ENCODE measurements around the gene KCNK3. TPM values are rescaled to one million over a fixed set of nuclear protein-coding genes. Genes with fewer than 3 reads are reported as not detected.

The KCNK3 gene
- polyA plus RNA-seq, 1 donor from 2014 or later = 12.9 TPM

DNA sequence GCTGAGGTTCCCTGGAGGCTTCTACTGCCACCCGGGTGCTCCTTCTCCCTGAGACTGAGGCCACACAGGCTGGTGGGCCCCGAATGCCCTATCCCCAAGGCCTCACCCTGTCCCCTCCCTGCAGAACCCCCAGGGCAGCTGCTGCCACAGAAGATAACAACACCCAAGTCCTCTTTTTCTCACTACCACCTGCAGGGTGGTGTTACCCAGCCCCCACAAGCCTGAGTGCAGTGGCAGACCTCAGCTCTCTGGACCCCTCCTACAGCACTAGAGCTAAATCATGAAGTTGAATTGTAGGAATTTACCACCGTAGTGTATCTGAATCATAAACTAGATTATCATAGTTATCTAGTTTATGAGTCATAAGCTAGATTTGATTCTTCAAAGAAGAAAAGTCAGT is 86.0 kb downstream of the KCNK3 start:
- Histone ChIP-seq H3K4me2 (ENCODE audit: low read length) (no peak overlapping the region), H3F3A (ENCODE audit: insufficient read depth, low read length, poor library complexity, severe bottlenecking) (no peaks in the 10 kb centered on the region), H3K27ac (ENCODE audit: low read length) (no peak overlapping the region), H3K9me2 (ENCODE audit: insufficient read depth, low read length) (no peaks in the 10 kb centered on the region), H3K9ac (ENCODE audit: low read length) (no peak overlapping the region), H3K9me3 (ENCODE audit: low read length) (no peaks in the 10 kb centered on the region), H3K27me3 (ENCODE audit: insufficient read depth, low read depth, low read length) (no peaks in the 10 kb centered on the region), H3K79me2 (replicated peaks; ENCODE audit: insufficient read depth, low read length) (no peaks in the 10 kb centered on the region), H3K36me3 (ENCODE audit: insufficient read depth, low read length) (no peaks in the 10 kb centered on the region), H4K20me1 (ENCODE audit: insufficient read depth) (no peaks in the 10 kb centered on the region), H2AFZ (ENCODE audit: low read depth, low read length) (no peak overlapping the region), H3K4me3 (ENCODE audit: low read length) (no peak overlapping the region)
- TF ChIP-seq, protein P1, sequence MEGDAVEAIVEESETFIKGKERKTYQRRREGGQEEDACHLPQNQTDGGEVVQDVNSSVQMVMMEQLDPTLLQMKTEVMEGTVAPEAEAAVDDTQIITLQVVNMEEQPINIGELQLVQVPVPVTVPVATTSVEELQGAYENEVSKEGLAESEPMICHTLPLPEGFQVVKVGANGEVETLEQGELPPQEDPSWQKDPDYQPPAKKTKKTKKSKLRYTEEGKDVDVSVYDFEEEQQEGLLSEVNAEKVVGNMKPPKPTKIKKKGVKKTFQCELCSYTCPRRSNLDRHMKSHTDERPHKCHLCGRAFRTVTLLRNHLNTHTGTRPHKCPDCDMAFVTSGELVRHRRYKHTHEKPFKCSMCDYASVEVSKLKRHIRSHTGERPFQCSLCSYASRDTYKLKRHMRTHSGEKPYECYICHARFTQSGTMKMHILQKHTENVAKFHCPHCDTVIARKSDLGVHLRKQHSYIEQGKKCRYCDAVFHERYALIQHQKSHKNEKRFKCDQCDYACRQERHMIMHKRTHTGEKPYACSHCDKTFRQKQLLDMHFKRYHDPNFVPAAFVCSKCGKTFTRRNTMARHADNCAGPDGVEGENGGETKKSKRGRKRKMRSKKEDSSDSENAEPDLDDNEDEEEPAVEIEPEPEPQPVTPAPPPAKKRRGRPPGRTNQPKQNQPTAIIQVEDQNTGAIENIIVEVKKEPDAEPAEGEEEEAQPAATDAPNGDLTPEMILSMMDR (IDR thresholded peaks at IDR 0.05; ENCODE audit: poor library complexity, severe bottlenecking) = no peak
- TF ChIP-seq POLR2AphosphoS5 (IDR thresholded peaks at IDR 0.05) (no peak), EP300 (conservative IDR thresholded peaks at IDR 0.05; ENCODE audit: poor library complexity, severe bottlenecking) (no peak), TAF1 (IDR thresholded peaks at IDR 0.05; ENCODE audit: low read depth) (no peak), EZH2 (IDR thresholded peaks at IDR 0.05; ENCODE audit: borderline replicate concordance, insufficient read depth, low read length, poor library complexity, severe bottlenecking) (no peak), RAD21 (conservative IDR thresholded peaks at IDR 0.05) (no peak), SMC3 (conservative IDR thresholded peaks at IDR 0.05; ENCODE audit: poor library complexity) (no peak), MXI1 (conservative IDR thresholded peaks at IDR 0.05; ENCODE audit: poor library complexity, severe bottlenecking) (no peak)
- TF ChIP-seq, protein P2, sequence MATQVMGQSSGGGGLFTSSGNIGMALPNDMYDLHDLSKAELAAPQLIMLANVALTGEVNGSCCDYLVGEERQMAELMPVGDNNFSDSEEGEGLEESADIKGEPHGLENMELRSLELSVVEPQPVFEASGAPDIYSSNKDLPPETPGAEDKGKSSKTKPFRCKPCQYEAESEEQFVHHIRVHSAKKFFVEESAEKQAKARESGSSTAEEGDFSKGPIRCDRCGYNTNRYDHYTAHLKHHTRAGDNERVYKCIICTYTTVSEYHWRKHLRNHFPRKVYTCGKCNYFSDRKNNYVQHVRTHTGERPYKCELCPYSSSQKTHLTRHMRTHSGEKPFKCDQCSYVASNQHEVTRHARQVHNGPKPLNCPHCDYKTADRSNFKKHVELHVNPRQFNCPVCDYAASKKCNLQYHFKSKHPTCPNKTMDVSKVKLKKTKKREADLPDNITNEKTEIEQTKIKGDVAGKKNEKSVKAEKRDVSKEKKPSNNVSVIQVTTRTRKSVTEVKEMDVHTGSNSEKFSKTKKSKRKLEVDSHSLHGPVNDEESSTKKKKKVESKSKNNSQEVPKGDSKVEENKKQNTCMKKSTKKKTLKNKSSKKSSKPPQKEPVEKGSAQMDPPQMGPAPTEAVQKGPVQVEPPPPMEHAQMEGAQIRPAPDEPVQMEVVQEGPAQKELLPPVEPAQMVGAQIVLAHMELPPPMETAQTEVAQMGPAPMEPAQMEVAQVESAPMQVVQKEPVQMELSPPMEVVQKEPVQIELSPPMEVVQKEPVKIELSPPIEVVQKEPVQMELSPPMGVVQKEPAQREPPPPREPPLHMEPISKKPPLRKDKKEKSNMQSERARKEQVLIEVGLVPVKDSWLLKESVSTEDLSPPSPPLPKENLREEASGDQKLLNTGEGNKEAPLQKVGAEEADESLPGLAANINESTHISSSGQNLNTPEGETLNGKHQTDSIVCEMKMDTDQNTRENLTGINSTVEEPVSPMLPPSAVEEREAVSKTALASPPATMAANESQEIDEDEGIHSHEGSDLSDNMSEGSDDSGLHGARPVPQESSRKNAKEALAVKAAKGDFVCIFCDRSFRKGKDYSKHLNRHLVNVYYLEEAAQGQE (IDR thresholded peaks at IDR 0.05; ENCODE audit: borderline replicate concordance) = no peak

DNA sequence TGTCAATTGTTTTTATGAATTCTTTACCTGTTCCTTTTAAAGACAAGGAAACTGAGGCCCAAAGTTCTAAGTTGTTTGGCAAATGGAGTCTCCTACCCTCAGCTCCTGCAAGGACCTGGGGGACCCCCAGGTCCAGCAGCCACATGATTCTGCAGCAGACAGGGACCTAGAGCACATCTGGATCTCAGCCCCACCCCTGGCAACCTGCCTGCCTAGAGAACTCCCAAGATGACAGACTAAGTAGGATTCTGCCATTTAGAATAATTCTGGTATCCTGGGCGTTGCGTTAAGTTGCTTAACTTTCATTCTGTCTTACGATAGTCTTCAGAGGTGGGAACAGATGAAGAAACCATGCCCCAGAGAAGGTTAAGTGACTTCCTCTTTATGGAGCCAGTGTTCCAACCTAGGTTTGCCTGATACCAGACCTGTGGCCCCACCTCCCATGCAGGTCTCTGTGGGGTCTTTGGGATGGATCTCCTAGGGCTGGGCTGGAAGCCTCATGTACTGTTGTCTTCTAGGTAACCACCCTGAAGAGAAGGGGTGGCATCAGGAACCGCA is 87.8 kb downstream of the KCNK3 start:
- H3K9me2 ChIP-seq (ENCODE audit: insufficient read depth, low read length) = no peaks in the 10 kb centered on the region
- no peak overlapping the region for H3K4me3 ChIP-seq (ENCODE audit: low read length)
- TF ChIP-seq SMC3 (conservative IDR thresholded peaks at IDR 0.05; ENCODE audit: poor library complexity) = no peak
- TF ChIP-seq EP300 (conservative IDR thresholded peaks at IDR 0.05; ENCODE audit: poor library complexity, severe bottlenecking) = no peak
- TF ChIP-seq TAF1 (IDR thresholded peaks at IDR 0.05; ENCODE audit: low read depth) = no peak
- TF ChIP-seq RAD21 (conservative IDR thresholded peaks at IDR 0.05) = no peak
- TF ChIP-seq, protein P1 (IDR thresholded peaks at IDR 0.05; ENCODE audit: poor library complexity, severe bottlenecking) = no peak
- no peaks in the 10 kb centered on the region for H3K36me3 ChIP-seq (ENCODE audit: insufficient read depth, low read length)
- no peaks in the 10 kb centered on the region for H3K27me3 ChIP-seq (ENCODE audit: insufficient read depth, low read depth, low read length)
- no peak overlapping the region for H3K27ac ChIP-seq (ENCODE audit: low read length)
- no peak overlapping the region for H3K4me2 ChIP-seq (ENCODE audit: low read length)
- H3K9me3 ChIP-seq (ENCODE audit: low read length) = no peaks in the 10 kb centered on the region
- H3F3A ChIP-seq (ENCODE audit: insufficient read depth, low read length, poor library complexity, severe bottlenecking) = no peaks in the 10 kb centered on the region
- H3K9ac ChIP-seq (ENCODE audit: low read length) = no peak overlapping the region
- no peaks in the 10 kb centered on the region for H4K20me1 ChIP-seq (ENCODE audit: insufficient read depth)
- H3K79me2 ChIP-seq (replicated peaks; ENCODE audit: insufficient read depth, low read length) = no peaks in the 10 kb centered on the region
- H2AFZ ChIP-seq (ENCODE audit: low read depth, low read length) = no peak overlapping the region

Small RNA genes lying within 50 kb of the gene (small RNA-seq; reads per million reads assigned to genes)
- 0 reads per million in 3 experiments for gene AC015977.1

Other genes with a start within 250 kb of the KCNK3 start
- not detected in 2 replicates for gene OTOF, start 214.6 kb upstream of the KCNK3 start, polyA plus RNA-seq
- gene CIB4, start 51.4 kb upstream of the KCNK3 start, polyA plus RNA-seq = not detected in 2 replicates
- gene SLC35F6, start 71.6 kb downstream of the KCNK3 start, polyA plus RNA-seq = 10.8 and 21.2 TPM in 2 replicates
- 0.54 and 2.1 TPM in 2 replicates for gene CENPA, start 93.3 kb downstream of the KCNK3 start, polyA plus RNA-seq
- 111 and 157 TPM in 2 replicates for gene DPYSL5, start 155.4 kb downstream of the KCNK3 start, polyA plus RNA-seq